RWPE2 (cell line): Measurements from ENCODE around the gene PEAK1.
A peak's percentile ranks its signal among the peaks of the same experiment; 100 is the strongest.

Experiments
- ATAC-seq: fragments of 200-7000 bp; cut with Tn5 transposase; 3 replicates; pipeline ENCODE4 v1.9.1; 2021; ENCODE audit warnings: low read depth
- DNase-seq: peaks from one replicate; pipeline ENCODE4 v3.0.0-alpha.2; 2020; ENCODE audit warnings: low spot score
- H3K27ac ChIP-seq: fragments of 450-650 bp; 2 replicates; pipeline ENCODE4 v1.5.1; 2017; ENCODE audit warnings: mild to moderate bottlenecking; ENCODE audit not compliant: poor library complexity, severe bottlenecking
- H3K27me3 ChIP-seq: fragments of 250-450 bp; sonication (Bioruptor Pico); 2 replicates; pipeline ENCODE4 v1.5.1; 2021; ENCODE audit warnings: mild to moderate bottlenecking, moderate library complexity; ENCODE audit not compliant: insufficient read depth, poor library complexity, severe bottlenecking
- H3K36me3 ChIP-seq: fragments of 250-450 bp; sonication (Bioruptor Pico); 2 replicates; pipeline ENCODE4 v1.5.1; 2020; ENCODE audit warnings: low read depth, mild to moderate bottlenecking, moderate library complexity
- H3K4me1 ChIP-seq: fragments of 250-450 bp; sonication (Bioruptor Pico); 2 replicates; pipeline ENCODE4 v1.5.1; 2021; ENCODE audit warnings: mild to moderate bottlenecking, moderate library complexity; ENCODE audit not compliant: insufficient read depth, poor library complexity, severe bottlenecking
- H3K4me3 ChIP-seq: fragments of 250-450 bp; sonication (Bioruptor Pico); 2 replicates; pipeline ENCODE4 v1.5.1; 2021; ENCODE audit warnings: mild to moderate bottlenecking, moderate library complexity; ENCODE audit not compliant: severe bottlenecking
- H3K9me3 ChIP-seq: fragments of 250-450 bp; sonication (Bioruptor Pico); 2 replicates; pipeline ENCODE4 v1.5.1; 2021; ENCODE audit warnings: mild to moderate bottlenecking, moderate library complexity; ENCODE audit not compliant: severe bottlenecking
- TF ChIP-seq, protein P1 (sequence below): fragments of 450-650 bp; IDR thresholded peaks from one replicate; pipeline ENCODE4 v1.5.1; 2017; ENCODE audit warnings: mild to moderate bottlenecking, moderate library complexity; ENCODE audit not compliant: poor library complexity, severe bottlenecking

The PEAK1 gene

GRCh38 chr15:77084436-77084835 lies 335.5 kb downstream of the PEAK1 start:
- H3K27ac ChIP-seq, result no peak overlapping the region

DNA sequence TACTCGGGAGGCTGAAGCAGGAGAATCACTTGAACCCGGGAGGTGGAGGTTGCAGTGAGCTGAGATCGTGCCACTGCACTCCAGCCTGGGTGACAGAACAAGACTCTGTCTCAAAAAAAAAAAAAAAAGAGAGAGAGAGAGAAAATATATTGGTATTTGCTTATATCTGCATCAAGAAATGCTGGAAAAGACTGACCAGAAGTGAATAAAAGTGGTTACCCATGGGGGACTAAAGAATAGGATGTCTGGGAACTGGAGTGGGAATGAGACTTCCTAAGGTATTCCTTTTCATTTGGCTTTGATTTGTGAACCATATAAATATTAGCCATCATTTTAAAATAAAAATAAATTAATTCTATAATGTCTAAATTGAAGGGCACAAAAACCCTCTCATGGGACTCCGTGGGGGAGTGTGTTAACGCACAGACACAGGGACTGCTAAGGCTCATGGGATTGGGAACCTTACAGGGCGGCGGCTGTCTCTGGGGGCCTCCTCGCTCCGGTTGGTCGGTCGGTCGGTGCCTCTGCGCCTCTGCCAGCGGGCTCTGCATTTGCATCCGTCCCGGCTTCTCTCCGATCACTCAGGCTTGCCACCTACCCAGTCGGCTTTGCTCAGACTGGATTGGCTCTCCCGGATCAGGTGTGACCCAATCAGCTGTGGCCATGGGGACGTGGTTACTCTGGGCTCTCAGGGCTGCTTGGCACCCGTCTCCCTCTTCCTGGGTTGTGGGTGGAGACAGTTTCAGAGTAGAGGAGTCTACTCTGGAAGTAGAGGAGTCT lies 336.3 kb downstream of the PEAK1 start:
- Histone ChIP-seq H3K36me3 (no peaks in the 10 kb centered on the region), H3K27ac (no peak overlapping the region), H3K27me3 (no peaks in the 10 kb centered on the region), H3K4me1 (no peaks in the 10 kb centered on the region), H3K4me3 (no peak overlapping the region), H3K9me3 (no peaks in the 10 kb centered on the region)
- ATAC-seq (peak; percentile 87), DNase-seq (no peak)
- TF ChIP-seq, protein P1, sequence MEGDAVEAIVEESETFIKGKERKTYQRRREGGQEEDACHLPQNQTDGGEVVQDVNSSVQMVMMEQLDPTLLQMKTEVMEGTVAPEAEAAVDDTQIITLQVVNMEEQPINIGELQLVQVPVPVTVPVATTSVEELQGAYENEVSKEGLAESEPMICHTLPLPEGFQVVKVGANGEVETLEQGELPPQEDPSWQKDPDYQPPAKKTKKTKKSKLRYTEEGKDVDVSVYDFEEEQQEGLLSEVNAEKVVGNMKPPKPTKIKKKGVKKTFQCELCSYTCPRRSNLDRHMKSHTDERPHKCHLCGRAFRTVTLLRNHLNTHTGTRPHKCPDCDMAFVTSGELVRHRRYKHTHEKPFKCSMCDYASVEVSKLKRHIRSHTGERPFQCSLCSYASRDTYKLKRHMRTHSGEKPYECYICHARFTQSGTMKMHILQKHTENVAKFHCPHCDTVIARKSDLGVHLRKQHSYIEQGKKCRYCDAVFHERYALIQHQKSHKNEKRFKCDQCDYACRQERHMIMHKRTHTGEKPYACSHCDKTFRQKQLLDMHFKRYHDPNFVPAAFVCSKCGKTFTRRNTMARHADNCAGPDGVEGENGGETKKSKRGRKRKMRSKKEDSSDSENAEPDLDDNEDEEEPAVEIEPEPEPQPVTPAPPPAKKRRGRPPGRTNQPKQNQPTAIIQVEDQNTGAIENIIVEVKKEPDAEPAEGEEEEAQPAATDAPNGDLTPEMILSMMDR, result no peak

More at GRCh38 chr15:77084436-77084835, 335.5 kb downstream of the PEAK1 start:
- Histone ChIP-seq H3K36me3 (no peaks in the 10 kb centered on the region), H3K27me3 (no peaks in the 10 kb centered on the region), H3K4me1 (no peaks in the 10 kb centered on the region), H3K4me3 (no peak overlapping the region), H3K9me3 (no peaks in the 10 kb centered on the region)
- ATAC-seq, result no peak
- TF ChIP-seq, protein P1, result no peak
- DNase-seq, result no peak

DNA sequence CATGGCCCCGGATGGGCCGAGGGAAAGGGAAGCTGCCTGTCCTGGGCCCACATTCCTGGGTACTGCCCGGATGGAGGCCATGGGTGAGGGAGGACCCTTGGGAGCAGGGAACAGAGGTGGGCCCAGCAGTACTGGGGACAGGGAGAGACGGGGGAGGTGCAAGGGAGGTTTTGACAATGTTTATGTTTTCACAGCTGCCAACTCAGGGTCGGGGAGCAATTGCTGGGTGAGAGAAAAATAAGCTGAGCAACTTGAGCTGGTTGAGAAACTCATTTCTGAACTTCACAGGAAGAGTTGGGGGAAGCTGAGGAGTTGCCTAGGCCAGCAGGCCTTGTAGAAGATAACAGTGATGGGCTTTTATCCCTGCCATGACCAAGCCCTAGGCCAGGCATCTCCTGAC lies 337.9 kb downstream of the PEAK1 start:
- Histone ChIP-seq H3K36me3 (no peaks in the 10 kb centered on the region), H3K4me1 (no peaks in the 10 kb centered on the region), H3K4me3 (no peak overlapping the region), H3K9me3 (no peaks in the 10 kb centered on the region), H3K27ac (no peak overlapping the region), H3K27me3 (no peaks in the 10 kb centered on the region)
- ATAC-seq, result no peak
- no peak for DNase-seq
- TF ChIP-seq, protein P1, result no peak

GRCh38 chr15:77076323-77076915 lies 343.5 kb downstream of the PEAK1 start:
- no peak overlapping the region for H3K4me3 ChIP-seq
- no peak overlapping the region for H3K27ac ChIP-seq
- no peaks in the 10 kb centered on the region for H3K36me3 ChIP-seq
- no peaks in the 10 kb centered on the region for H3K4me1 ChIP-seq
- ATAC-seq, result no peak
- H3K27me3 ChIP-seq, result peaks cover 16% of the 10 kb centered on the region
- no peaks in the 10 kb centered on the region for H3K9me3 ChIP-seq
- no peak for DNase-seq
- TF ChIP-seq, protein P1, result no peak

- H3K27ac ChIP-seq, result no peak overlapping the region
- TF ChIP-seq, protein P1, result peak; percentile 28
These were observed 344.4 kb downstream of the PEAK1 start for GRCh38 chr15:77075528-77075927.

More at GRCh38 chr15:77075528-77075927, 344.4 kb downstream of the PEAK1 start:
- DNase-seq (no peak), ATAC-seq (0 out of 3 replicates have a peak, but pooled peaks have one; percentile 19)
- H3K4me1 ChIP-seq, result no peaks in the 10 kb centered on the region
- H3K27me3 ChIP-seq, result peaks cover 16% of the 10 kb centered on the region
- no peak overlapping the region for H3K4me3 ChIP-seq
- no peaks in the 10 kb centered on the region for H3K9me3 ChIP-seq
- no peaks in the 10 kb centered on the region for H3K36me3 ChIP-seq
